ENCODE data around the gene MIP.
"Not testable (repeated sequence)": the region's sequence is repeated elsewhere in the genome, so short reads cannot be mapped to it uniquely, and the experiment has no call there.

The MIP gene

GRCh38 chr12:56408799-56409417 lies 45.5 kb downstream of the MIP start:
- H3K36me3 ChIP-seq (ENCODE audit: low read depth), result no peaks in the 10 kb centered on the region

GRCh38 chr12:56404227-56404626 lies 50.2 kb downstream of the MIP start:
- not testable (repeated sequence) for H3K36me3 ChIP-seq (ENCODE audit: low read depth); DNase-seq (ENCODE audit: low spot score); H3K27ac ChIP-seq (ENCODE audit: poor library complexity, severe bottlenecking); H3K4me3 ChIP-seq (ENCODE audit: severe bottlenecking); ATAC-seq (ENCODE audit: low read depth); H3K4me1 ChIP-seq (ENCODE audit: insufficient read depth, poor library complexity, severe bottlenecking); H3K9me3 ChIP-seq (ENCODE audit: severe bottlenecking); H3K27me3 ChIP-seq (ENCODE audit: insufficient read depth, poor library complexity, severe bottlenecking)

More at GRCh38 chr12:56408799-56409417, 45.5 kb downstream of the MIP start:
- no peaks in the 10 kb centered on the region for H3K4me1 ChIP-seq (ENCODE audit: insufficient read depth, poor library complexity, severe bottlenecking)
- ATAC-seq (ENCODE audit: low read depth) (no peak), DNase-seq (ENCODE audit: low spot score) (no peak)
- H3K27me3 ChIP-seq (ENCODE audit: insufficient read depth, poor library complexity, severe bottlenecking), result no peaks in the 10 kb centered on the region
- TF ChIP-seq CTCF (IDR thresholded peaks at IDR 0.05; ENCODE audit: poor library complexity, severe bottlenecking), result no peak
- no peaks in the 10 kb centered on the region for H3K9me3 ChIP-seq (ENCODE audit: severe bottlenecking)
- H3K27ac ChIP-seq (ENCODE audit: poor library complexity, severe bottlenecking), result no peak overlapping the region
- no peak overlapping the region for H3K4me3 ChIP-seq (ENCODE audit: severe bottlenecking)

DNA sequence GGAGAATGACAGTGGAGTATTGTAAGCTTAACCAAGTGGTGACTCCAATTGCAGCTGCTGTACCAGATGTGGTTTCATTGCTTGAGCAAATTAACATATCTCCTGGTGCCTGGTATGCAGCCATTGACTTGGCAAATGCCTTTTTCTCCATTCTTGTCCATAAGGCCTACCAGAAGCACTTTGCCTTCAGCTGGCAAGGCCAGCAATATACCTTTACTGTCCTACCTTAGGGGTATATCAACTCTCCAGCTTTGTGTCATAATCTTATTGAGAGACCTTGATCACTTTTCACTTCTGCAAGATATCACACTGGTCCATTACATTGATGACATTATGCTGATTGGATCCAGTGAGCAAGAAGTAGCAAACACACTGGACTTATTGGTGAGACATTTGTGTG lies 52.8 kb downstream of the MIP start:
- H3K9me3 ChIP-seq (ENCODE audit: severe bottlenecking); H3K36me3 ChIP-seq (ENCODE audit: low read depth); H3K4me1 ChIP-seq (ENCODE audit: insufficient read depth, poor library complexity, severe bottlenecking); H3K27me3 ChIP-seq (ENCODE audit: insufficient read depth, poor library complexity, severe bottlenecking); H3K4me3 ChIP-seq (ENCODE audit: severe bottlenecking); H3K27ac ChIP-seq (ENCODE audit: poor library complexity, severe bottlenecking); DNase-seq (ENCODE audit: low spot score); ATAC-seq (ENCODE audit: low read depth): not testable (repeated sequence)

DNA sequence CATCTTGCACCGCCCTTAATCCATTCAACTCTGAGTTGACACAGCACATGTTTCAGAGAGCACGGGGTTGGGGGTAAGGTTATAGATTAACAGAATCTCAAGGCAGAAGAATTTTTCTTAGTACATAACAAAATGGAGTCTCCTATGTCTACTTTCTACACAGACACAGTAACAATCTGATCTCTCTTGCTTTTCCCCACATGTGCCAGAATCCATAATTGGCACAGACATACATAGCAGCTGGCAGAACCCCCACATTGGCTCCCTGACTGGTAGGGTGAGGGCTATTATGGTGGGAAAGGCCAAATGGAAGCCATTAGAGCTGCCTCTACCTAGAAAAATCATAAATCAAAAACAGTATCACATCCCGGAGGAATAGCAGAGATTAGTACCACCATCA lies 53.3 kb downstream of the MIP start:
- ATAC-seq (ENCODE audit: low read depth); H3K27me3 ChIP-seq (ENCODE audit: insufficient read depth, poor library complexity, severe bottlenecking); H3K36me3 ChIP-seq (ENCODE audit: low read depth); H3K27ac ChIP-seq (ENCODE audit: poor library complexity, severe bottlenecking); H3K4me3 ChIP-seq (ENCODE audit: severe bottlenecking); H3K9me3 ChIP-seq (ENCODE audit: severe bottlenecking); H3K4me1 ChIP-seq (ENCODE audit: insufficient read depth, poor library complexity, severe bottlenecking); DNase-seq (ENCODE audit: low spot score): not testable (repeated sequence)
